Measurements from ENCODE around the gene MRFAP1. TPM values are rescaled to one million over a fixed set of nuclear protein-coding genes. Genes with fewer than 3 reads are reported as not detected.

MRFAP1 gene
- total RNA-seq (2014; rRNA removed): 99.3 and 131 TPM in 2 replicates
- 333 TPM for polyA plus RNA-seq (2012)

DNA sequence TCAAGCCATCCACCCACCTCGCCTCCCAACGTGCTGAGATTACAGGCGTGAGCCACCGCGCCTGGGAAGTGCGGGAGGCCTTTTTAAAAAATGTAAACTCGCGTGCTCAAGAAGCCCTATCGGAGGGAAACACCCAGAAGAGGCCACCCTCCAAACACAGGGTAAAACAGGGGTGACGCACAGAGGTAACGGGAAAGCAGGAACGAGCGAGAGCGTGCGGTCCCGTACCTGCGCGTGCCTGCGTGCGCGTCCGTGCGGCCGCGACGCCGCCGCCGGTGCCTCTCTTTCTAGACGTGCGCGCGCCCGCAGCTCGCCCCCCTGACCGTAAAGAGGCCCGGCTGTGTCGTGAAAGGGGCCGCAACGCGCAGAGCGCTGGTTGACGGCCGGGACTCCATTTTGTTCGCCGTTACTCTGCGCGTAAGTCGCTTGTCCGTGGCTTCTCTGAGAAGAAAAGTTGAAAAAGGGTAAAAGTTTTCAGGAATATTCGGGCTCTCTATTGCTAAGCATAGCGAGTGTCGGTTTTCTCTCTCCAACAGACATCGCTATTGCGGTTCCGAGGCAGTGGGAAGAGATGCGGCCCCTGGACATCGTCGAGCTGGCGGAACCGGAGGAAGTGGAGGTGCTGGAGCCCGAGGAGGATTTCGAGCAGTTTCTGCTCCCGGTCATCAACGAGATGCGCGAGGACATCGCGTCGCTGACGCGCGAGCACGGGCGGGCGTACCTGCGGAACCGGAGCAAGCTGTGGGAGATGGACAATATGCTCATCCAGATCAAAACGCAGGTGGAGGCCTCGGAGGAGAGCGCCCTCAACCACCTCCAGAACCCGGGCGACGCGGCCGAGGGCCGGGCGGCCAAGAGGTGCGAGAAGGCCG is at the start of gene MRFAP1:
Gene MRFAP1 (plus strand): TSS at position 394 of the 872 bp plus-strand sequence. CDS start 178 bp downstream, at position 572.
- DNase-seq (ENCODE audit: low read depth): peak; percentile 91

- no peak for DNase-seq (ENCODE audit: low read depth)
These were observed 49.2 kb upstream of the MRFAP1 start for GRCh38 chr4:6591313-6591712.

DNA sequence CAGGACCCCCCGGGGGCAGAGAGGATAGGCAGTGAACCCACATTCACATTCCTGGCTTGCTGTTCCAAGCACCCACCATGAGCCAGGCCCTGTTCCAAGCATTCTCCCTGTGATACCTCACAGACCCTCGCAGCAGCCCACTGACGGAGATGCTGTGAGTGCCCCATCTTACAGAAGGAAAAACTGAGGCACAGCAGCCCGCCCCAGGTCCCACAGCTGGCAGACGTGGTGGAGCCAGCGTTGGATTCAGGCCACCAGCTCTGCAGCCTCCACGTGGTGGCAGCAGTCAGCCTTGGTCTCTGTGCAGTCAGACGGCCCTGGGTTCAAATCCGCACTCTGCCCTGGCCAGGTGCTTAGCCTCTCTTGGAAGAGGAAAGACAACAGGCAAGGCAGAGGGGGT is 48.7 kb upstream of the MRFAP1 start:
- no peak for DNase-seq (ENCODE audit: low read depth)

GRCh38 chr4:6592804-6593563 is 47.5 kb upstream of the MRFAP1 start:
- DNase-seq (ENCODE audit: low read depth): no peak

GRCh38 chr4:6594341-6594740 is 46.1 kb upstream of the MRFAP1 start:
- no peak for DNase-seq (ENCODE audit: low read depth)

- DNase-seq (ENCODE audit: low read depth): no peak
These were observed 45.6 kb upstream of the MRFAP1 start for GRCh38 chr4:6594826-6595355.

DNA sequence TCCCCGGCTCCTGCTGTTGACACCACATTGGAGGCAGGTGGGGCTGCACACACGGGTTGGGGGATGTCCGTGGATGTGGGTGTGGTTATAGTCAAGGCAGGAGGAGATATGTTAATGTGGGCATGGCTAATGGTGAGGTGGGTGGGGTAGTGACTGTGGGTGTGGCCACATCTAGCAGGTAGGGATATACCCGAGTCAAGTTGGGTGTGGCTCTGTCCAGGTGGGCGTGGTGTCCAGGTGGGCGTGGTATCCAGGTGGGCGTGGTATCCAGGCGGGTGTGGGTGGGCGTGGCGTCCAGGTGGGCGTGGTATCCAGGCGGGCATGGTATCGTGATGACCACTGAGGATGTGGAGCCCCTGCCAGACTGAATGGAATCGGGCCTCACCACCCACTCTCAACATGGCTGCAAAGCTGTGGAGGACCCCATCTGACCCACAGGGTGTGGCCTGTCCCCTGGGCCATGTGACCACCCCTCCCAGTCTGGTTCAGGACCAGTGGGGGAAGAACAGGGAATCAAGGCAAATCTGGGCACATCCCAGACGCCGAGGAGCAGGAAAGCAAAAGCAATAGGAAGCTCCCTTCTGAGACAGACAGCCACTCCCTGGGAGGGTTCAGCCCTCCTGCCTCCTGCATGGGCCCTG is 44.5 kb upstream of the MRFAP1 start:
- DNase-seq (ENCODE audit: low read depth): no peak

- no peak for DNase-seq (ENCODE audit: low read depth)
These were observed 43.5 kb upstream of the MRFAP1 start for GRCh38 chr4:6596948-6597347.

DNA sequence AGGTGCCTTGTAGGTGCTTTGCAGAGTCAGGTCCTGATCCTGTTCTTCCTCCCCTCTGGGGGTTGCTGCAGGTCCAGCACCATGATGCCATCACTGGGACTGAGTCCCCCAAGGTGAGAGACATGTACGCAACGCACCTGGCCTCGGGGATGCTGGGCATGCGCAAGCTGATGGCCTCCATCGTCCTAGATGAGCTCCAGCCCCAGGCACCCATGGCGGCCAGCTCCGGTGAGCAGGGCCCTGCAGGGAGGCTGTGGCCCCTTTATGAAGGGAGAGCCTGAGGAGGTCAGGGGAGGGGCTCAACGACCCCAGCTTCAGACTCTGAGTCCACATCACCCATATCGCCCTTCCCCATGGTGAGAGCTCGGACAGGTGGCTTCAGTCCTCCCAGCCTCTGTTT is 42.4 kb upstream of the MRFAP1 start:
- no peak for DNase-seq (ENCODE audit: low read depth)

DNA sequence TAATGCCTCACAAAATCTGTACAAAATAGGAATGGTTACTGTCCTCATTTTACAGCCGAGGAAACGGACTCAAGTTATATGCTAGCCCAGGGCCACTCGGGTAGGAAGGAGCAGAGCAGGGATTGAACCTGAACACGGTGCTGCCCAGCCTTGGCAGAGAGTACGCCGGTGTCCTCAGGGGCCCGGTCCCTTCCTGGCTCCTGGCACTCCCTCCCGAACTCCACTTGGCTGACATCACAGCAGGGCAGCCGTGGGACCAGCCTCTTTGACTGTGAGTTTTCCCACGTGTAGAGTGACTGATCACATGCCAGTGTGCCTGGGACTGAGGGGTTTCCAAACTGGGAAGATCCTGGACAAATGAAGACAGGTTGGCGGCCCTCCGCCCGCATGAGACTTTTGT is 41.8 kb upstream of the MRFAP1 start:
- DNase-seq (ENCODE audit: low read depth): no peak

- no peak for DNase-seq (ENCODE audit: low read depth)
These were observed 38.7 kb upstream of the MRFAP1 start for GRCh38 chr4:6601661-6602250.

DNA sequence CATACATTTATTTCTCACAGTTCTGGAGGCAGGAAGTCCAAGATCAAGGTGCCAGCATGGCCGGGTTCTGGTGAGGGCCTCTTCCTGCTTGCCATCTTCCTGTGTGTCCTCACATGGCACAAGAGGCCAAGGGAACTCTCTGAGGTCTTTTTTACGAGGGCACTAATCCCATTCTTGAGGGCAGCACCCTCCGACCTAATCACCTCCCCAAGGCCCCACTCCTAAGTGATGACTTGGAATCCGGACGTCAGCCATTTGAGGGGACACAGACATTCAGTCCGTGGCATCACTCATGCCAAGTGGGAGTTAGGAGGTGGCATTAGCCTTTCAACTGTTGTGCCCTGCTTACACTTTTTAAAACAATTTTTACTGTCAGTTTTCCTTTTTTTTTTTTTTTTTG is 38.2 kb upstream of the MRFAP1 start:
- no peak for DNase-seq (ENCODE audit: low read depth)

- no peak for DNase-seq (ENCODE audit: low read depth)
These were observed 37.4 kb upstream of the MRFAP1 start for GRCh38 chr4:6603128-6603527.

- no peak for DNase-seq (ENCODE audit: low read depth)
These were observed 35.4 kb upstream of the MRFAP1 start for GRCh38 chr4:6605114-6605513.

DNA sequence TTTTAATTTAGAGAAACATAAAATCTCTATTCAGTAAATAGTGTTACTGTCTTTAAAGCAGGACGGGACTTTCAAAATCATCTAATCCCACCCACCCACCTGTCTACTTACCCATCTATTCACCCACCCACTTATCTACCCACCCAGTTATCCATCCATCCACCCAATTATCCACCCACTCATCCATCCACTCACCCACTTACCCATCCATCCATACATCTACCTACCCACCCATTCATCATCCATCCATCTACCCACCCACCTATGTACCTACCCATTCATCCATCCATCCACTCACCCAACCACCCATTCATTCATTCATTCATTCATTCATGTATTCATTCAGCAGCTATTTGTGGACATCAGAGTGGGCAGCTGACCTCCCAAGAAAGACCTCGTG is 34.9 kb upstream of the MRFAP1 start:
- DNase-seq (ENCODE audit: low read depth): no peak

GRCh38 chr4:6606465-6607235 is 33.8 kb upstream of the MRFAP1 start:
- no peak for DNase-seq (ENCODE audit: low read depth)

GRCh38 chr4:6607368-6608055 is 33.0 kb upstream of the MRFAP1 start:
- DNase-seq (ENCODE audit: low read depth): no peak

DNA sequence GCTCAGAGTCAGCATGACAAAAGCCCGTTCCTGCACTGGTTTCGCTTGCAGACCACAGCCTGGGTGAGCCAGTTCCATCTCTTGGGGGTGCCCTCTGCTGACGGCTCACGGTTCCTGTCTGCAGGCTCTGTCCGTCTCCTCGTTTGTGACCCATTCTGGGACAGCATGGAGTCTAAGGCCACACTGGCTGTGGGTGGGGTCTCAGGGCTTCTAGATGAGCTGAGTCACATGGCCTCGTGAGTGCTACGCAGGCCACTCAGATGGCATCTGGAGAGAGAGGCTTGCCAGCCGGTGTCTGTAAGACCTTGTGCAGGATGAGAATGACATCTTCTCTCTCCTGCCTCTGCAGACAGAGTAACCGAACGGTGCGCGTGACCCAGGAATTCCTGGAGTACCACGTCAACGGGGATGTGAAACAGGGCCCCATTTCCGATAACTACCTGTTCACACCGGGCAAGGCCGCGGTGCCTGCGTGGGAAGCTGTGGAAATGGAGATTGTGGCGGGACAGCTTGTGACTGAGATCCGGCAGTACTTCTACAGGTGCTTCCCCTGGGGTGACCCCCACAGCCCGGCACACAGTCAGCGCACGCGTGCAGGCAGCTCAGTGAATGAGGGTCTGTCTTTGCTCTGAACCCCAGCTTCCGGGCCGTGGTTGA is 31.6 kb upstream of the MRFAP1 start:
- DNase-seq (ENCODE audit: low read depth): no peak

- DNase-seq (ENCODE audit: low read depth): no peak
These were observed 30.9 kb upstream of the MRFAP1 start for GRCh38 chr4:6609415-6610079.

Measured in LHCN-M2 (cell line).